ENCODE results near the gene HECW1. TPM values are rescaled to one million over a fixed set of nuclear protein-coding genes. Genes with fewer than 3 reads are reported as not detected.

HECW1 gene
- total and polyA plus RNA-seq, 2 of the 13 experiments (the other 11 are each of a cell fraction or from before 2014, with no cell fraction given) = not detected

- Histone ChIP-seq H3K79me2 (ENCODE audit: insufficient read depth, low read length) (peaks cover 99% of the 10 kb centered on the region), H3K9me3 (ENCODE audit: low read length) (no peaks in the 10 kb centered on the region), H3K4me3 (replicated peaks in 1 of 3; ENCODE audit: insufficient read depth in 1 of 3, low read depth in 2 of 3, low read length in 3 of 3) (no peak overlapping the region), H3K9ac (ENCODE audit: insufficient read depth, low read depth, low read length) (no peak overlapping the region), H3K4me2 (ENCODE audit: low read depth, low read length) (no peak overlapping the region), H2AFZ (ENCODE audit: low read length) (no peak overlapping the region), H3K27ac (ENCODE audit: extremely low read length, insufficient read depth, low read length) (no peak overlapping the region), H4K20me1 (ENCODE audit: insufficient read depth, low read length) (peaks cover 55% of the 10 kb centered on the region), H3K36me3 (replicated peaks in 1 of 2; ENCODE audit: control insufficient read depth in 1 of 2, insufficient read depth in 2 of 2, low read length in 2 of 2) (no peaks in the 10 kb centered on the region), H3K27me3 (ENCODE audit: control insufficient read depth in 1 of 2, insufficient read depth in 2 of 2, low read length in 2 of 2) (no peaks in the 10 kb centered on the region; a peak in 1 of 5 replicates), H3K4me1 (ENCODE audit: insufficient read depth, low read length) (peaks cover 88% of the 10 kb centered on the region)
- ATAC-seq (no peak), FAIRE-seq (no peak), DNase-seq (ENCODE audit: low spot score) (no peak)
- intact Hi-C loops (cut with micrococcal nuclease; ENCODE audit: unreplicated experiment) (no loop called here), in situ Hi-C loops (cut with HindIII; ENCODE audit: extremely low pct_ligation_motif_present, low pct_unique_long_range_greater_than_20kb) (no loop called here)
- ChIA-PET POLR2A (no interaction called here), CTCF (ENCODE audit: low intra/inter-chr PET ratio, low total read pairs) (no interaction called here)
- TF ChIP-seq JARID2 (CRISPR knock-in tag; IDR thresholded peaks at IDR 0.05; ENCODE audit: insufficient replicate concordance) = no peak
- TF ChIP-seq ZNF281 (CRISPR knock-in tag; IDR thresholded peaks at IDR 0.05; ENCODE audit: borderline replicate concordance) = no peak
- TF ChIP-seq THAP11 (CRISPR knock-in tag; IDR thresholded peaks at IDR 0.05) = no peak
- TF ChIP-seq FOXM1 (CRISPR knock-in tag; IDR thresholded peaks at IDR 0.05) = no peak
- TF ChIP-seq ZNF782 (CRISPR knock-in tag; IDR thresholded peaks at IDR 0.05; ENCODE audit: borderline replicate concordance) = no peak
- TF ChIP-seq NR2F2 (IDR thresholded peaks at IDR 0.05; ENCODE audit: borderline replicate concordance, low read depth) = no peak
- no peak for TF ChIP-seq ZNF20 (CRISPR knock-in tag; IDR thresholded peaks at IDR 0.05)
- TF ChIP-seq ZNF878 (CRISPR knock-in tag; IDR thresholded peaks at IDR 0.05) = no peak
- no TSS peak for BruUV-seq (replicated peaks)
Observed at GRCh38 chr7:43589133-43589478, 476.7 kb downstream of the HECW1 start.

Measured in HepG2 (cell line).